NT2/D1 (cell line): ENCODE data around the gene ZSCAN12.
A peak's percentile ranks its signal among the peaks of the same experiment; 100 is the strongest.

Experiments
- DNase-seq: peaks from one replicate; pipeline ENCODE4 v3.0.0-alpha.2; 2011; ENCODE audit warnings: low read depth, low spot score
- H3K27me3 ChIP-seq: 2 replicates; pipeline ENCODE4 v1.6.0; 2011; ENCODE audit warnings: mild to moderate bottlenecking; ENCODE audit not compliant: insufficient read length, insufficient read depth
- H3K36me3 ChIP-seq: 2 replicates; pipeline ENCODE4 v1.6.1; 2011; ENCODE audit warnings: mild to moderate bottlenecking, low read length, mixed read lengths; ENCODE audit not compliant: insufficient read depth, insufficient read length
- H3K4me1 ChIP-seq: 2 replicates; pipeline ENCODE4 v1.5.1; 2011; ENCODE audit not compliant: insufficient read depth, insufficient read length
- H3K4me3 ChIP-seq: 2 replicates; pipeline ENCODE4 v1.5.1; 2011; ENCODE audit warnings: low read depth; ENCODE audit not compliant: insufficient read length
- H3K9ac ChIP-seq: 2 replicates; pipeline ENCODE4 v1.6.0; 2011; ENCODE audit warnings: low read depth; ENCODE audit not compliant: insufficient read length
- H3K9me3 ChIP-seq: 2 replicates; pipeline ENCODE4 v1.5.1; 2011; ENCODE audit warnings: mild to moderate bottlenecking, low read length; ENCODE audit not compliant: insufficient read depth
- SUZ12 ChIP-seq: IDR thresholded peaks from 2 replicates; pipeline ENCODE4 v1.6.1; 2011; ENCODE audit not compliant: insufficient read length, insufficient read depth; ENCODE audit errors: extremely low read depth
- YY1 ChIP-seq: IDR thresholded peaks from 2 replicates; pipeline ENCODE4 v1.6.1; 2011; ENCODE audit not compliant: insufficient read length, insufficient read depth
- ZNF274 ChIP-seq: IDR thresholded peaks from 2 replicates; pipeline ENCODE4 v1.6.1; 2011; ENCODE audit warnings: mild to moderate bottlenecking, low read depth, low read length

ZSCAN12 gene

GRCh38 chr6:28343898-28344677 is 55.5 kb downstream of the ZSCAN12 start:
- H3K9ac ChIP-seq, result no peak overlapping the region
- DNase-seq, result no peak

GRCh38 chr6:28340310-28341095 is 59.0 kb downstream of the ZSCAN12 start:
- Histone ChIP-seq H3K4me1 (no peaks in the 10 kb centered on the region), H3K36me3 (no peaks in the 10 kb centered on the region), H3K4me3 (no peak overlapping the region), H3K9ac (no peak overlapping the region), H3K9me3 (peaks cover 9% of the 10 kb centered on the region; the same call in 1 of the 2 replicates), H3K27me3 (no peaks in the 10 kb centered on the region)
- no peak for TF ChIP-seq YY1
- no peak for TF ChIP-seq ZNF274
- no peak for TF ChIP-seq SUZ12
- no peak for DNase-seq

More at GRCh38 chr6:28343898-28344677, 55.5 kb downstream of the ZSCAN12 start:
- no peaks in the 10 kb centered on the region for H3K36me3 ChIP-seq
- no peaks in the 10 kb centered on the region for H3K4me1 ChIP-seq
- peaks cover 9% of the 10 kb centered on the region; the same call in 1 of the 2 replicates for H3K9me3 ChIP-seq
- TF ChIP-seq YY1 (no peak), SUZ12 (no peak), ZNF274 (no peak)
- no peak overlapping the region for H3K4me3 ChIP-seq
- H3K27me3 ChIP-seq, result no peaks in the 10 kb centered on the region

GRCh38 chr6:28337121-28337520 is 62.4 kb downstream of the ZSCAN12 start:
- DNase-seq, result no peak
- Histone ChIP-seq H3K4me3 (no peak overlapping the region), H3K9me3 (peaks cover 20% of the 10 kb centered on the region; the same call in 1 of the 2 replicates), H3K4me1 (no peaks in the 10 kb centered on the region), H3K27me3 (no peaks in the 10 kb centered on the region), H3K9ac (no peak overlapping the region), H3K36me3 (no peaks in the 10 kb centered on the region)
- TF ChIP-seq YY1 (no peak), SUZ12 (no peak), ZNF274 (no peak)

- TF ChIP-seq SUZ12 (no peak), YY1 (no peak), ZNF274 (no peak)
- peak overlapping the region; percentile 71 for H3K4me3 ChIP-seq
- H3K9me3 ChIP-seq, result peaks cover 20% of the 10 kb centered on the region; the same call in 1 of the 2 replicates
- DNase-seq, result no peak
- H3K36me3 ChIP-seq, result no peaks in the 10 kb centered on the region
- no peaks in the 10 kb centered on the region for H3K4me1 ChIP-seq
- peak overlapping the region; percentile 68 for H3K9ac ChIP-seq
- H3K27me3 ChIP-seq, result no peaks in the 10 kb centered on the region
Measured at GRCh38 chr6:28336284-28337120, 63.0 kb downstream of the ZSCAN12 start.

GRCh38 chr6:28335564-28336283 is 63.8 kb downstream of the ZSCAN12 start, which contains the start of gene ZSCAN31:
ZSCAN31 (minus strand) TSS chr6:28336148; CDS start chr6:28329683, 6,465 bp downstream.
- H3K4me3 ChIP-seq, result peak within 1 kb of the TSS; percentile 71
- H3K4me1 ChIP-seq, result no peaks in the 10 kb centered on the region
- TF ChIP-seq SUZ12, result no peak
- no peak for TF ChIP-seq YY1
- no peak for TF ChIP-seq ZNF274
- DNase-seq, result peak; percentile 77
- H3K27me3 ChIP-seq, result no peaks in the 10 kb centered on the region
- peak within 1 kb of the TSS; percentile 68 for H3K9ac ChIP-seq
- peaks cover 20% of the 10 kb centered on the region; the same call in 1 of the 2 replicates for H3K9me3 ChIP-seq
- no peaks in the 10 kb centered on the region for H3K36me3 ChIP-seq

GRCh38 chr6:28335040-28335563 is 64.4 kb downstream of the ZSCAN12 start:
- Histone ChIP-seq H3K9ac (no peak overlapping the region), H3K4me3 (no peak overlapping the region)
- TF ChIP-seq ZNF274 (no peak), SUZ12 (no peak), YY1 (no peak)

More at GRCh38 chr6:28335040-28335563, 64.4 kb downstream of the ZSCAN12 start:
- H3K36me3 ChIP-seq, result no peaks in the 10 kb centered on the region
- H3K9me3 ChIP-seq, result 0 out of 2 replicates have a peak, but pooled peaks cover 17% of the 10 kb centered on the region
- no peaks in the 10 kb centered on the region for H3K27me3 ChIP-seq
- H3K4me1 ChIP-seq, result no peaks in the 10 kb centered on the region
- DNase-seq, result no peak
